ENCODE data around the gene LILRB1.
A peak's percentile ranks its signal among the peaks of the same experiment; 100 is the strongest.
"Not testable (repeated sequence)": the region's sequence is repeated elsewhere in the genome, so short reads cannot be mapped to it uniquely, and the experiment has no call there.

The LILRB1 gene

GRCh38 chr19:54667217-54667616, 36.9 kb downstream of the LILRB1 start:
- no peak overlapping the region for H3K4me3 ChIP-seq
- H3K36me3 ChIP-seq (ENCODE audit: insufficient read depth, low read length): no peaks in the 10 kb centered on the region
- DNase-seq (ENCODE audit: low read depth, low spot score): no peak
- no peaks in the 10 kb centered on the region for H3K9me3 ChIP-seq (ENCODE audit: low read depth, low read length)
- no peak overlapping the region for H3K27ac ChIP-seq
- H3K9ac ChIP-seq (ENCODE audit: insufficient read length): no peak overlapping the region
- TF ChIP-seq POLR2AphosphoS5 (IDR thresholded peaks at IDR 0.05; ENCODE audit: borderline replicate concordance, low read depth, low read length) (no peak), FOXP2 (optimal IDR thresholded peaks at IDR 0.05; ENCODE audit: control extremely low read depth, extremely low read length, insufficient read depth) (no peak), EZH2 (IDR thresholded peaks at IDR 0.05) (no peak)

GRCh38 chr19:54668353-54668752, 38.1 kb downstream of the LILRB1 start:
- H3K4me3 ChIP-seq: no peak overlapping the region
- no peak for TF ChIP-seq FOXP2 (optimal IDR thresholded peaks at IDR 0.05; ENCODE audit: control extremely low read depth, extremely low read length, insufficient read depth)
- TF ChIP-seq POLR2AphosphoS5 (IDR thresholded peaks at IDR 0.05; ENCODE audit: borderline replicate concordance, low read depth, low read length): no peak
- no peak for TF ChIP-seq EZH2 (IDR thresholded peaks at IDR 0.05)
- no peaks in the 10 kb centered on the region for H3K36me3 ChIP-seq (ENCODE audit: insufficient read depth, low read length)
- no peaks in the 10 kb centered on the region for H3K9me3 ChIP-seq (ENCODE audit: low read depth, low read length)
- no peak overlapping the region for H3K27ac ChIP-seq
- H3K9ac ChIP-seq (ENCODE audit: insufficient read length): no peak overlapping the region
- DNase-seq (ENCODE audit: low read depth, low spot score): no peak

GRCh38 chr19:54670576-54671357, 40.5 kb downstream of the LILRB1 start:
- TF ChIP-seq EZH2 (IDR thresholded peaks at IDR 0.05) (no peak), POLR2AphosphoS5 (IDR thresholded peaks at IDR 0.05; ENCODE audit: borderline replicate concordance, low read depth, low read length) (no peak), FOXP2 (optimal IDR thresholded peaks at IDR 0.05; ENCODE audit: control extremely low read depth, extremely low read length, insufficient read depth) (no peak)
- H3K9me3 ChIP-seq (ENCODE audit: low read depth, low read length): no peaks in the 10 kb centered on the region

GRCh38 chr19:54673222-54673621, 42.9 kb downstream of the LILRB1 start:
- no peak overlapping the region for H3K27ac ChIP-seq
- no peak for TF ChIP-seq POLR2AphosphoS5 (IDR thresholded peaks at IDR 0.05; ENCODE audit: borderline replicate concordance, low read depth, low read length)
- no peak for TF ChIP-seq FOXP2 (optimal IDR thresholded peaks at IDR 0.05; ENCODE audit: control extremely low read depth, extremely low read length, insufficient read depth)
- no peak overlapping the region for H3K4me3 ChIP-seq
- no peak overlapping the region for H3K9ac ChIP-seq (ENCODE audit: insufficient read length)
- no peak for DNase-seq (ENCODE audit: low read depth, low spot score)
- H3K9me3 ChIP-seq (ENCODE audit: low read depth, low read length): no peaks in the 10 kb centered on the region
- no peaks in the 10 kb centered on the region for H3K36me3 ChIP-seq (ENCODE audit: insufficient read depth, low read length)

More at GRCh38 chr19:54670576-54671357, 40.5 kb downstream of the LILRB1 start:
- Histone ChIP-seq H3K9ac (ENCODE audit: insufficient read length) (no peak overlapping the region), H3K27ac (no peak overlapping the region), H3K36me3 (ENCODE audit: insufficient read depth, low read length) (no peaks in the 10 kb centered on the region), H3K4me3 (no peak overlapping the region)
- no peak for DNase-seq (ENCODE audit: low read depth, low spot score)

- no peaks in the 10 kb centered on the region for H3K36me3 ChIP-seq (ENCODE audit: insufficient read depth, low read length)
- DNase-seq (ENCODE audit: low read depth, low spot score): peak; percentile 16
- TF ChIP-seq FOXP2 (optimal IDR thresholded peaks at IDR 0.05; ENCODE audit: control extremely low read depth, extremely low read length, insufficient read depth): peak; percentile 21
- TF ChIP-seq POLR2AphosphoS5 (IDR thresholded peaks at IDR 0.05; ENCODE audit: borderline replicate concordance, low read depth, low read length): no peak
- TF ChIP-seq EZH2 (IDR thresholded peaks at IDR 0.05): no peak
- H3K9me3 ChIP-seq (ENCODE audit: low read depth, low read length): no peaks in the 10 kb centered on the region
- H3K9ac ChIP-seq (ENCODE audit: insufficient read length): no peak overlapping the region
- no peak overlapping the region for H3K4me3 ChIP-seq
- H3K27ac ChIP-seq: no peak overlapping the region
Measured at GRCh38 chr19:54674021-54674617, 43.8 kb downstream of the LILRB1 start.

GRCh38 chr19:54676210-54676834, 46.0 kb downstream of the LILRB1 start:
- H3K36me3 ChIP-seq (ENCODE audit: insufficient read depth, low read length); H3K9ac ChIP-seq (ENCODE audit: insufficient read length); H3K9me3 ChIP-seq (ENCODE audit: low read depth, low read length); H3K4me3 ChIP-seq; H3K27ac ChIP-seq: not testable (repeated sequence)
- DNase-seq (ENCODE audit: low read depth, low spot score): peak; percentile 3

- TF ChIP-seq FOXP2 (optimal IDR thresholded peaks at IDR 0.05; ENCODE audit: control extremely low read depth, extremely low read length, insufficient read depth): no peak
- TF ChIP-seq EZH2 (IDR thresholded peaks at IDR 0.05): no peak
- TF ChIP-seq POLR2AphosphoS5 (IDR thresholded peaks at IDR 0.05; ENCODE audit: borderline replicate concordance, low read depth, low read length): no peak
- H3K9me3 ChIP-seq (ENCODE audit: low read depth, low read length): no peaks in the 10 kb centered on the region
- no peak overlapping the region for H3K9ac ChIP-seq (ENCODE audit: insufficient read length)
Measured at GRCh38 chr19:54677217-54677616, 46.9 kb downstream of the LILRB1 start.

GRCh38 chr19:54681596-54681995, 51.3 kb downstream of the LILRB1 start:
- H3K4me3 ChIP-seq; DNase-seq (ENCODE audit: low read depth, low spot score); H3K9ac ChIP-seq (ENCODE audit: insufficient read length); H3K27ac ChIP-seq; H3K36me3 ChIP-seq (ENCODE audit: insufficient read depth, low read length); H3K9me3 ChIP-seq (ENCODE audit: low read depth, low read length): not testable (repeated sequence)

More at GRCh38 chr19:54677217-54677616, 46.9 kb downstream of the LILRB1 start:
- Histone ChIP-seq H3K36me3 (ENCODE audit: insufficient read depth, low read length) (no peaks in the 10 kb centered on the region), H3K27ac (no peak overlapping the region), H3K4me3 (no peak overlapping the region)
- DNase-seq (ENCODE audit: low read depth, low spot score): no peak

Measured in SK-N-MC (cell line).